Stomach (tissue), 4 donors: ENCODE measurements around the gene MAP3K10.

Source experiments
- CTCF ChIP-seq, 7 experiments: fragments of 450-650 bp in 4 of 7; fragments of 200-600 bp in 3 of 7; sonication (generic) in 3 of 7; IDR thresholded peaks; one replicate each; pipeline ENCODE4 v1.5.1; 2016 to 2019; ENCODE audit warnings: antibody characterized with exemption in 7 of 7, control low read depth in 2 of 7, mild to moderate bottlenecking in 1 of 7
- EP300 ChIP-seq: sonication (generic); formaldehyde crosslinking; IDR thresholded peaks from one replicate; pipeline ENCODE4 v1.6.1; 2017; ENCODE audit warnings: antibody characterized with exemption

GRCh38 chr19:40251244-40251643 lies 60.0 kb downstream of the MAP3K10 start:
- no peak for TF ChIP-seq CTCF (IDR thresholded peaks at IDR 0.05)
- no peak for TF ChIP-seq EP300
